Measurements from ENCODE around the gene HK1.

- TF ChIP-seq SKI (IDR thresholded peaks at IDR 0.05; ENCODE audit: partially characterized antibody) (no peak), SMARCC2 (IDR thresholded peaks at IDR 0.05) (no peak), ZNF136 (CRISPR knock-in tag; IDR thresholded peaks at IDR 0.05; ENCODE audit: low read depth) (no peak), ZFP36 (IDR thresholded peaks at IDR 0.05; ENCODE audit: borderline replicate concordance, low read depth, low read length, partially characterized antibody) (no peak), MLLT10 (CRISPR knock-in tag; IDR thresholded peaks at IDR 0.05) (no peak), MAZ (IDR thresholded peaks at IDR 0.05; ENCODE audit: borderline replicate concordance, low read depth, low read length) (no peak), MAZ (CRISPR knock-in tag; IDR thresholded peaks at IDR 0.05; ENCODE audit: low read depth) (no peak), CCAR2 (optimal IDR thresholded peaks at IDR 0.05; ENCODE audit: low read depth, low read length) (no peak), SOX6 (IDR thresholded peaks at IDR 0.05) (no peak), SOX6 (CRISPR knock-in tag; IDR thresholded peaks at IDR 0.05) (no peak), DZIP1 (CRISPR knock-in tag; IDR thresholded peaks at IDR 0.05) (no peak), POLR2A (IDR thresholded peaks at IDR 0.05; ENCODE audit: insufficient read depth in 1 of 2, low read depth in 2 of 2, low read length in 2 of 2) (no peak)
- TF ChIP-seq, protein P1, sequence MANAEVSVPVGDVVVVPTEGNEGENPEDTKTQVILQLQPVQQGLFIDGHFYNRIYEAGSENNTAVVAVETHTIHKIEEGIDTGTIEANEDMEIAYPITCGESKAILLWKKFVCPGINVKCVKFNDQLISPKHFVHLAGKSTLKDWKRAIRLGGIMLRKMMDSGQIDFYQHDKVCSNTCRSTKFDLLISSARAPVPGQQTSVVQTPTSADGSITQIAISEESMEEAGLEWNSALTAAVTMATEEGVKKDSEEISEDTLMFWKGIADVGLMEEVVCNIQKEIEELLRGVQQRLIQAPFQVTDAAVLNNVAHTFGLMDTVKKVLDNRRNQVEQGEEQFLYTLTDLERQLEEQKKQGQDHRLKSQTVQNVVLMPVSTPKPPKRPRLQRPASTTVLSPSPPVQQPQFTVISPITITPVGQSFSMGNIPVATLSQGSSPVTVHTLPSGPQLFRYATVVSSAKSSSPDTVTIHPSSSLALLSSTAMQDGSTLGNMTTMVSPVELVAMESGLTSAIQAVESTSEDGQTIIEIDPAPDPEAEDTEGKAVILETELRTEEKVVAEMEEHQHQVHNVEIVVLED (CRISPR knock-in tag; IDR thresholded peaks at IDR 0.05; ENCODE audit: borderline replicate concordance): no peak
These were observed 77.9 kb downstream of the HK1 start for GRCh38 chr10:69356187-69356586.

Data from HepG2 (cell line).